ENCODE data around the gene GPHN. TPM values are rescaled to one million over a fixed set of nuclear protein-coding genes. Genes with fewer than 3 reads are reported as not detected.

The GPHN gene
- total RNA-seq, 1 experiment from 2014 or later = 34.9 TPM

- DNase-seq = no peak
- Mint-ChIP-seq H3K27me3 (ENCODE audit: unreplicated experiment) (no peaks in the 10 kb centered on the region), H3K4me3 (ENCODE audit: low read depth, unreplicated experiment) (no peak overlapping the region), H3K27ac (ENCODE audit: unreplicated experiment) (no peak overlapping the region), H3K9me3 (ENCODE audit: low read depth, unreplicated experiment) (no peaks in the 10 kb centered on the region), H3K4me1 (ENCODE audit: low read depth, unreplicated experiment) (no peaks in the 10 kb centered on the region), H3K36me3 (ENCODE audit: insufficient read depth, unreplicated experiment) (no peaks in the 10 kb centered on the region)
- BruUV-seq (replicated peaks) = no TSS peak
- no peak for TF ChIP-seq CTCF (IDR thresholded peaks at IDR 0.05; ENCODE audit: unreplicated experiment)
- CTCF ChIA-PET = no interaction called here
- intact Hi-C loops (cut with micrococcal nuclease; ENCODE audit: unreplicated experiment) = no loop called here
Measured at GRCh38 chr14:67207810-67208209, 699.9 kb downstream of the GPHN start.

- no TSS peak for BruUV-seq (replicated peaks)
- H3K4me3 Mint-ChIP-seq (ENCODE audit: low read depth, unreplicated experiment) = no peak overlapping the region
- DNase-seq = no peak
- H3K36me3 Mint-ChIP-seq (ENCODE audit: insufficient read depth, unreplicated experiment) = no peaks in the 10 kb centered on the region
- H3K27ac Mint-ChIP-seq (ENCODE audit: unreplicated experiment) = no peak overlapping the region
- intact Hi-C loops (cut with micrococcal nuclease; ENCODE audit: unreplicated experiment) = no loop called here
- CTCF ChIA-PET = no interaction called here
- TF ChIP-seq CTCF (IDR thresholded peaks at IDR 0.05; ENCODE audit: unreplicated experiment) = no peak
- no peaks in the 10 kb centered on the region for H3K27me3 Mint-ChIP-seq (ENCODE audit: unreplicated experiment)
- H3K9me3 Mint-ChIP-seq (ENCODE audit: low read depth, unreplicated experiment) = no peaks in the 10 kb centered on the region
- peaks cover 12% of the 10 kb centered on the region for H3K4me1 Mint-ChIP-seq (ENCODE audit: low read depth, unreplicated experiment)
Measured at GRCh38 chr14:67218126-67218525, 710.2 kb downstream of the GPHN start.

- intact Hi-C loops (cut with micrococcal nuclease; ENCODE audit: unreplicated experiment) = loop anchor here (5.0 kb wide), 1 partner anchor 34 kb away; the partner anchor contains the start of gene GARIN2
- H3K9me3 Mint-ChIP-seq (ENCODE audit: low read depth, unreplicated experiment) = no peaks in the 10 kb centered on the region
- DNase-seq = no peak
- no peaks in the 10 kb centered on the region for H3K36me3 Mint-ChIP-seq (ENCODE audit: insufficient read depth, unreplicated experiment)
- no peak overlapping the region for H3K4me3 Mint-ChIP-seq (ENCODE audit: low read depth, unreplicated experiment)
- BruUV-seq (replicated peaks) = no TSS peak
- H3K4me1 Mint-ChIP-seq (ENCODE audit: low read depth, unreplicated experiment) = peaks cover 12% of the 10 kb centered on the region
- H3K27me3 Mint-ChIP-seq (ENCODE audit: unreplicated experiment) = no peaks in the 10 kb centered on the region
- TF ChIP-seq CTCF (IDR thresholded peaks at IDR 0.05; ENCODE audit: unreplicated experiment) = no peak
- no peak overlapping the region for H3K27ac Mint-ChIP-seq (ENCODE audit: unreplicated experiment)
- CTCF ChIA-PET = no interaction called here
Measured at GRCh38 chr14:67221248-67221981, 713.5 kb downstream of the GPHN start.

GRCh38 chr14:67221982-67222328, 714.0 kb downstream of the GPHN start:
- no peak for DNase-seq
- no peaks in the 10 kb centered on the region for H3K36me3 Mint-ChIP-seq (ENCODE audit: insufficient read depth, unreplicated experiment)
- H3K9me3 Mint-ChIP-seq (ENCODE audit: low read depth, unreplicated experiment) = no peaks in the 10 kb centered on the region
- no peak overlapping the region for H3K27ac Mint-ChIP-seq (ENCODE audit: unreplicated experiment)
- intact Hi-C loops (cut with micrococcal nuclease; ENCODE audit: unreplicated experiment) = loop anchor here (5.0 kb wide), 1 partner anchor 35 kb away; the partner anchor contains the start of gene GARIN2
- CTCF ChIA-PET = no interaction called here
- no peaks in the 10 kb centered on the region for H3K27me3 Mint-ChIP-seq (ENCODE audit: unreplicated experiment)
- TF ChIP-seq CTCF (IDR thresholded peaks at IDR 0.05; ENCODE audit: unreplicated experiment) = no peak
- no peak overlapping the region for H3K4me3 Mint-ChIP-seq (ENCODE audit: low read depth, unreplicated experiment)
- no TSS peak for BruUV-seq (replicated peaks)
- H3K4me1 Mint-ChIP-seq (ENCODE audit: low read depth, unreplicated experiment) = peaks cover 12% of the 10 kb centered on the region

Data from Calu3 (cell line).